Stimulated activated memory B cell treated with anti-CD40 and anti-IgM and Interleukin-4, amounts not matched to agents 10 μg/mL and 1 μg/mL and 100 μg/mL, for 72 hours (primary cell): ENCODE data around the gene KATNB1.
"Not testable (repeated sequence)": the region's sequence is repeated elsewhere in the genome, so short reads cannot be mapped to it uniquely, and the experiment has no call there.

Experiments used
- ATAC-seq: fragments of 150-1000 bp; cut with Tn5 transposase; 2 replicates; pipeline ENCODE4 v1.10.0; 2021
- H3K27ac Mint-ChIP-seq: one replicate; pipeline ENCODE4 v1.8.0; 2022; ENCODE audit warnings: mild to moderate bottlenecking, mixed read lengths
- H3K27me3 Mint-ChIP-seq: one replicate; pipeline ENCODE4 v1.8.0; 2022; ENCODE audit warnings: mixed read lengths
- H3K36me3 Mint-ChIP-seq: one replicate; pipeline ENCODE4 v1.8.0; 2022; ENCODE audit warnings: mixed read lengths
- H3K4me1 Mint-ChIP-seq: one replicate; pipeline ENCODE4 v1.8.0; 2022; ENCODE audit warnings: mixed read lengths
- H3K4me3 Mint-ChIP-seq: one replicate; pipeline ENCODE4 v1.8.0; 2022; ENCODE audit warnings: mild to moderate bottlenecking, moderate library complexity, mixed read lengths
- H3K9me3 Mint-ChIP-seq: one replicate; pipeline ENCODE4 v1.8.0; 2022; ENCODE audit warnings: mixed read lengths

Gene KATNB1

DNA sequence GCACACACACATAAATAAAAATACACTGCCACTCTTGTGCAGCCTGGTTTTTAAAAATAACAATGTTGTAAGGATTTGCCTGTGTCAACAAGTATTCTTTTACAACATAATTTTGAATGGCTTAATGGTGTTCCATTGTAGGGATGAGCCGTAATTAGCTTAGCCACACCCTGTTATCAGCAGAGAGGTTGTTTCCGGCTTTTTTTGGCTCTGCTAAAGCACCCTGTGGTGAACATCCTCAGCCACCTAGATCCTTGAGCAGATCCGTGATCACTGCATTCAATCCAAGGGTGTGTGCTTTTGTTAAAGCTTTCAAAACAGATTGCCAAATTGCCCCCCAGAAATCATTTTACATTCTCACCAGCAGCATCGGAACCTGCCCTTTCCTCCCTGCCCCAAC, 7.0 kb downstream of the KATNB1 start:
- no peaks in the 10 kb centered on the region for H3K27me3 Mint-ChIP-seq
- peaks cover 18% of the 10 kb centered on the region for H3K36me3 Mint-ChIP-seq
- no peak overlapping the region for H3K4me3 Mint-ChIP-seq
- H3K4me1 Mint-ChIP-seq = no peaks in the 10 kb centered on the region
- H3K9me3 Mint-ChIP-seq = no peaks in the 10 kb centered on the region
- ATAC-seq = no peak
- no peak overlapping the region for H3K27ac Mint-ChIP-seq

DNA sequence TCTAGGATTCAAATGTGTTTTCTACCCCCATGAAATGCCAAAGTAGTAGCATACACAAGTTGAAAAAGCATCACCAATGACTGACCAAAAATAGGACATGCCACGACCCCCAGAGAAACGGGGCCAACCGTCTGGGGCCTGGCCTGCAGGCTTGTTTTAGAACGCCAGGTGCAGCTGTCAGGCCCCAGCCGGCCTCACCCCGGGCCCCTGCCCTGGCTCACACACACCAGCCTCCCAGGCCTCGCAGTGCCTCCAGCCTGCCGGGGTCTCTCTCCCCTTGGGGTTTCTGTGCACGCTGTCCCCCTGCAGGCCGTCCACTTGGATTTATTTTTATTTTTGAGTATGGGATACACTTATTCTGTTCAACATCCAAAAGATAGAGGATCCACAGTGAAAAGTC, 7.9 kb downstream of the KATNB1 start:
- H3K27me3 Mint-ChIP-seq = no peaks in the 10 kb centered on the region
- no peak overlapping the region for H3K27ac Mint-ChIP-seq
- H3K9me3 Mint-ChIP-seq = no peaks in the 10 kb centered on the region
- no peak for ATAC-seq
- peaks cover 18% of the 10 kb centered on the region for H3K36me3 Mint-ChIP-seq
- no peaks in the 10 kb centered on the region for H3K4me1 Mint-ChIP-seq
- H3K4me3 Mint-ChIP-seq = no peak overlapping the region

DNA sequence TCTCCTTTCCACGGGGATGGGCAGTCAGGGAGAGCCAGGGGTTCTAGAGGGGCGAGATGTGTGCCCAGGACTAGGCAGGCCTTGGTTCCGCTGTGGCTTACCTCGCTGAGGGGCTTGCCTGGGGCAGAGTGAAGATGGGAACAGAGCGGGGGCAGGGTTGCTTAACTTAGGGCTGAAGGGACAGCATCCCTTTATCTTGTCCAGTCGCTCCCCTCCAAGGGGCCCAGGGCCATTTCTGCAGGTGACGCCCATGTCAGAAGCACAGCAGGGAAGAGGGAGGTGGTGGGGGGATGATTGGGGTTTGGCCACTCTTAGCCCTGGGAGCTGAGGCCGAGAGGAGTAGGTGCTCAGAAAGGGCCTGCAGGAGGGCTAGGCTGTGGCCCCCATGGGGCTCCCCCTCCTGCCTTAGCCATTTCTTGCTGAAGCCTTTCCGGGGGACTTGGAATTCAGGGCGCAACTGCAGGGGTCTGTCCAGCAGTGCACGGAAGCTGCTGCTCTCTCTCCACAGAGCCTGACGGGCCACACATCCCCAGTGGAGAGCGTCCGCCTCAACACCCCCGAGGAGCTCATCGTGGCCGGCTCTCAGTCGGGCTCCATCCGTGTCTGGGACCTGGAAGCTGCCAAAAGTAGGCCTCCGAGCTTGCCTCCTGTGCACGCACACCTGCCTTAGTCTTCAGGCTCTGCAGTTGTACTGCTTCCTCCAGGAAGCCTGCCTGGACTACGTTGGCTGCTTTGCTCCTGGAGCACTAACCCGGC, 8.5 kb downstream of the KATNB1 start:
- H3K36me3 Mint-ChIP-seq = peaks cover 18% of the 10 kb centered on the region
- no peak overlapping the region for H3K27ac Mint-ChIP-seq
- no peak overlapping the region for H3K4me3 Mint-ChIP-seq
- no peak for ATAC-seq
- no peaks in the 10 kb centered on the region for H3K4me1 Mint-ChIP-seq
- no peaks in the 10 kb centered on the region for H3K27me3 Mint-ChIP-seq
- H3K9me3 Mint-ChIP-seq = no peaks in the 10 kb centered on the region

DNA sequence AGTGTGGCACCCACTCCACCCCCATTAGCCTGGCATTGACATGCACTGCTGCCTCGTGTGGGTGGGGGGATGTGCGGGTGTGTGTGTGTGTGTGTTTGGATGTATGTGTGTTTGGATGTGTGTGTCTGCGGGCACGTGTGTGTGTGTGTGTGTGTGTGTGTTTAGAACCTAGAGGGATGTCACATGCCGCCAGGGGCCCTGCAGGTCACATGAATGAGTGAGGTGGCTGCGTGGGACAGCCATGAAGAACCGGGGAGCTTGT, 9.0 kb downstream of the KATNB1 start:
- Mint-ChIP-seq H3K27ac (no peak overlapping the region), H3K4me3 (no peak overlapping the region), H3K36me3 (peaks cover 18% of the 10 kb centered on the region), H3K9me3 (no peaks in the 10 kb centered on the region), H3K27me3 (no peaks in the 10 kb centered on the region), H3K4me1 (no peaks in the 10 kb centered on the region)
- peak; percentile 18 for ATAC-seq

DNA sequence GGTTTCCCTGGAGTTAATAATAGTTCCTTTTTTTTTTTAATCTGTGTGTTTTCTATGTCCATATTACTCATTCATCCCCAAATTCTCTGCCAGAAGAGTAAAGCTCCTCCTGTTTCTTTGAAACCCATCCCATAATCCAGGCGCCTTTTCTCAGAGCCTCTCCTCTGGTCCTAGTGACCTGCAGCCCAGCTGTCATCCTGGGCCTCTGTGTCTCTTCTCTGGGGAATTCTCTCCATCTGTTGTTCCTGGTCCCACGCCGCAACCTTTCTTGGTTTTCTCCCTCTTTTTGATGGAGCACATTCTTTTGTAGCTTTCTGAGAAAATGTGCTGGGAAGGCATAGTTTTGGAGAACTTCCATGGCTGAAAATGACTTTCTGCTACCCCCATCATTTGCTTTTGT, 10.2 kb downstream of the KATNB1 start:
- H3K27me3 Mint-ChIP-seq = no peaks in the 10 kb centered on the region
- H3K27ac Mint-ChIP-seq = no peak overlapping the region

DNA sequence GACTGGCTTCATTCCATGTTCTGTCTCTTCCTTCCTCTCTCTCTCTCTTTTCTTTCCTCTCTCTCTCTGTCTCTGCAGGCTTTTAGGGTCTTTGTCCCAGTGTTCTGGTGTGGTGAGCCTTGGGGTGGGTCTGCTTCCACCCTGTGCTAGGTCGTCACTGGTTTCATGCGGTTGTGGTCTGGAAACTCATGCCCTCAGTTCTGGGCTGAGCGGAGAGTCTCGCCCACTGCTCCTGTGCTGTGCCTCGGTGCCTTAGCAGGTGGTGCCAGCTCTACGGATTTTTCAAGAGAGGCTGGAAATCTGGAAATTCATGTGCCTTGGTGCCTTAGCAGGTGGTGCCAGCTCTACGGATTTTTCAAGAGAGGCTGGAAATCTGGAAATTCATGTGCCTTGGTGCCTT, 10.7 kb downstream of the KATNB1 start:
- not testable (repeated sequence) for H3K9me3 Mint-ChIP-seq, H3K27me3 Mint-ChIP-seq, H3K27ac Mint-ChIP-seq, H3K4me3 Mint-ChIP-seq, ATAC-seq, H3K4me1 Mint-ChIP-seq
- H3K36me3 Mint-ChIP-seq = peaks cover 18% of the 10 kb centered on the region

More for the DNA sequence above, 10.2 kb downstream of the KATNB1 start:
- H3K4me3 Mint-ChIP-seq = no peak overlapping the region
- H3K9me3 Mint-ChIP-seq = no peaks in the 10 kb centered on the region
- no peaks in the 10 kb centered on the region for H3K4me1 Mint-ChIP-seq
- ATAC-seq = no peak
- H3K36me3 Mint-ChIP-seq = peaks cover 18% of the 10 kb centered on the region

DNA sequence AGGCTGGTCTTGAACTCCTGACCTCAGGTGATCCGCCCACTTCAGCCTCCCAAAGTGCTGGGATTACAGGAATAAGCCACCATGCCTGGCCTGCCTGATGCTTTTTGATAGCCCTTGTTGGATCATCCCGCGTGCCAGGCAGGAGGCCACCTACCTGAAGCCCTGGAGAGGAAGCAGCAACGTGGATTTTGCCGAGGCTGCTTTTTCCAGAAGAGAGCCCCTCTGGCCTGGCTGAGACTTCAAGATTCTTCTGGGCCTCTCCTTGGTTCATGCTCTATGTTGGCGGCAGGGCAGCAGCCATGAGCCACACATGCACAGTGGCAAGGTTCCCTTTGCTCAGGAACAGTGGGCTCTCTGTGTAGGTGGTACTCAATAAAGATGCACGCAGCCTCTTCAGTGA, 11.5 kb downstream of the KATNB1 start:
- no peak for ATAC-seq
- peaks cover 22% of the 10 kb centered on the region for H3K36me3 Mint-ChIP-seq
- H3K9me3 Mint-ChIP-seq = no peaks in the 10 kb centered on the region
- no peaks in the 10 kb centered on the region for H3K27me3 Mint-ChIP-seq
- no peak overlapping the region for H3K27ac Mint-ChIP-seq
- no peak overlapping the region for H3K4me3 Mint-ChIP-seq
- no peaks in the 10 kb centered on the region for H3K4me1 Mint-ChIP-seq

DNA sequence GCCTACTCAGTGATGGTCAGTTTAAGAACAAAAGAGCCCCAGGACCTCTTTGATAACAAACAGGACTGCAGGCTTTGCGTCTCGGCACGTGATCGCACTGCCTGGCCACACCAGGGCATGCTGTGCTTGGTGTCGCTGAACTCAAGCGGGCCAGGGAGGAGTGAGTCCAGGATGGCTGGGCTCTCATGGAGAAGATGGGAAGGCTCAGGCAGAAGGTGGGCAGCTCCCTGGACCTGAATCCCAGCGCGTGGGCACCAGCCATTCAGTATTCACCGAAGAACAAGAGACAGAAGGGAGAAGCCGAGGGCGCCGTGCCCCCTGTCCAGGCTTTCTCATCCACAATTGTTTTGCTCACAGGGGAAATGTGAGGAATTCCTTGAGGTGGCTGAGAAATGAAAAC, 11.9 kb downstream of the KATNB1 start:
- Mint-ChIP-seq H3K4me1 (no peaks in the 10 kb centered on the region), H3K4me3 (no peak overlapping the region), H3K27me3 (no peaks in the 10 kb centered on the region), H3K9me3 (no peaks in the 10 kb centered on the region), H3K27ac (no peak overlapping the region), H3K36me3 (peaks cover 23% of the 10 kb centered on the region)
- ATAC-seq = no peak

DNA sequence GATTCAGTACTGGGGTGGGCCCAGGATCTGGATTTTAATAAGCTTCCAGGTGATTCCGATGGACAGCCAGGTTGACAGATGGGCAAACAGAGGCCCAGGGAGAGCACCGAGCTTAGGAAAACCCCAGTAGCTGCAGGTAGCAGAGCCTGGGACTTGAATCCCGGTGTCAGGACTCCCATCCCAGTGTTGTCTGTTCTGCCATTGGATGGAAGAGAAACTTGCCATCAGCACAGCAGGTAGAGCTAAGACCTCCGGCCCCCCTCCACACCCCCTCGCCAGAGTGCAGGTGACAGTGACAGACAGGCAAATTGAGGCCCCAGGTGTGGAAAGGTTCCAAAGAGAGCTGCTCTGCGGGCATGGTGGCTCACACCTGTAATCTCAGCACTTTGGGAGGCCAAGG, 12.4 kb downstream of the KATNB1 start:
- peaks cover 23% of the 10 kb centered on the region for H3K36me3 Mint-ChIP-seq
- H3K4me3 Mint-ChIP-seq = no peak overlapping the region
- no peaks in the 10 kb centered on the region for H3K9me3 Mint-ChIP-seq
- H3K27ac Mint-ChIP-seq = no peak overlapping the region
- H3K27me3 Mint-ChIP-seq = no peaks in the 10 kb centered on the region
- no peak for ATAC-seq
- H3K4me1 Mint-ChIP-seq = no peaks in the 10 kb centered on the region

DNA sequence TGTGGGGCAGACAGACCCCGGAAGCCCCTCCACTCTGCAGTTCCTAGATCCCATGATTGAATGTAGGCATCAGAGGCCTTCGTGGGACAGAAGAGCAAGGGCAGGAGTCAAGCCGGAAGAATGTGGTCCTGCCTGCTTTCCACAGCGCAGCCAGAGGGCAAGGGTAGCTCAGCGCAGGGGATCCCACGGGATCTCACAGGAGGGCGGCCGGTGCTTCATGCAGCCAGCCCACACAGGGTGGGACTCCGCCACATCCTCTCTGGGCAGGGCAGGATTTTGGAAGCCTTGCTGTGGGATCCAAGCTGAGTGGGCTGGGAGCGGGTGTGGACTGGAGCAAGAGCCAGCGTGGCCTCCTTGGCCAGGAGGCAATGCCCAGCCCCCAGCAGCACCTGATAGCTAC, 13.0 kb downstream of the KATNB1 start:
- H3K4me3 Mint-ChIP-seq = no peak overlapping the region
- peaks cover 23% of the 10 kb centered on the region for H3K36me3 Mint-ChIP-seq
- no peaks in the 10 kb centered on the region for H3K9me3 Mint-ChIP-seq
- no peak overlapping the region for H3K27ac Mint-ChIP-seq
- no peaks in the 10 kb centered on the region for H3K4me1 Mint-ChIP-seq
- H3K27me3 Mint-ChIP-seq = no peaks in the 10 kb centered on the region
- no peak for ATAC-seq

DNA sequence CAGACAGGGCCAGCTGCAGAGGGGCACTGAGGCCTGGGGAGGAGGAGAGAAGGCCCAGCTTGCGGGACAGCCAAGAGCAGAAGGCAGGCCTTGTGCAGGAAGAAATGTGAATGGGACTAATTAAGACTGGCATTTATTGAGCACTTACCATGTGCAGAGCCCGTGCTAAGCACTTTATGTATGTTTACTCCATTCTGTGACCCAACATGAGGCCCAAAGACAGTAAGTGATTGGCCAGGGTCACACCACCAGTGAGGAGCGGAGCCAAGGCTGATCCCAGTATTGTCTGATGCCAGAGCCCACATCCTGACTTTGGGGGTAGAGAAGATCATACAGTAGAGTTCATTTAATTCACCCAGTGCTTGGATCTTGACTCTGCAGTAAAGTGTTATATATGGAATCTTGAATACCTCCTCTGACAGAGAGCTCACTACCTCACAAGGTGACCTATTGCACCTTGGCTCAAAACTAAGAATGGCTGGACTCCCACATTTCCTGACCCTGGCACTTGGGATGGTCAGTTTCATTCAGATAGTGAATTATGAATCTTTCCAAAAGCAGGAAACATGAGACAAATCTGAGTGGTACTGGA, 13.6 kb downstream of the KATNB1 start:
- Mint-ChIP-seq H3K4me3 (no peak overlapping the region), H3K4me1 (no peaks in the 10 kb centered on the region), H3K27ac (no peak overlapping the region), H3K27me3 (no peaks in the 10 kb centered on the region), H3K36me3 (peaks cover 26% of the 10 kb centered on the region), H3K9me3 (no peaks in the 10 kb centered on the region)
- no peak for ATAC-seq

DNA sequence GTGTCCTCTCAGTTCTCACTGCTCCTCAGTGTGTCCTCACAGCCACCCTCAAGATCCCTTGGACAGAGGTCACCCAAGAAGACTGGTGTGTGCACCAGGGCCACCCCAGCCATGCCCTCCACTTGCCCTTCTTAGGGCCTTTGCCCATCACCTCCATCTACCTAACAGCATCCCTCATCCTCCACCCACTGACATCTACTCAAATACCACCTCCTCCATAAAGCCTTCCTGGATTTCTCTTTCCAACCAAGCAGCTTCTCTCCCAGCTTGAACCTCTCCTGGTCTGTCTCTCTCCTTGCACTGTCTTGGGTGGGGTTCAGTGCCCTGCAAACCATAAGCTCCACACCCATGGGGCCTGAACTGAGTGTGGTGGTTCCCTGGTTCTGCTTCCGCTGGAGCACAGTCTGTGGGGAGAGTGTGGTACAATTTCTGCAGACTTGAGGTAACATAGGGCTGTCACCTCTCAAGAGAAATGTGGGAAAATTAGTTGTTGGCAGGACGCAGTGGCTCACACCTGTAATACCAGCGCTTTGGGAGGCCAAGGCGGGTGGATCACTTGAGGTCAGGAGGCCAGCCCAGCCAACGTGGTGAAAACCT, 14.4 kb downstream of the KATNB1 start:
- H3K4me3 Mint-ChIP-seq = no peak overlapping the region
- no peak overlapping the region for H3K27ac Mint-ChIP-seq
- H3K27me3 Mint-ChIP-seq = no peaks in the 10 kb centered on the region
- no peak for ATAC-seq
- no peaks in the 10 kb centered on the region for H3K4me1 Mint-ChIP-seq
- H3K36me3 Mint-ChIP-seq = peaks cover 29% of the 10 kb centered on the region
- no peaks in the 10 kb centered on the region for H3K9me3 Mint-ChIP-seq

DNA sequence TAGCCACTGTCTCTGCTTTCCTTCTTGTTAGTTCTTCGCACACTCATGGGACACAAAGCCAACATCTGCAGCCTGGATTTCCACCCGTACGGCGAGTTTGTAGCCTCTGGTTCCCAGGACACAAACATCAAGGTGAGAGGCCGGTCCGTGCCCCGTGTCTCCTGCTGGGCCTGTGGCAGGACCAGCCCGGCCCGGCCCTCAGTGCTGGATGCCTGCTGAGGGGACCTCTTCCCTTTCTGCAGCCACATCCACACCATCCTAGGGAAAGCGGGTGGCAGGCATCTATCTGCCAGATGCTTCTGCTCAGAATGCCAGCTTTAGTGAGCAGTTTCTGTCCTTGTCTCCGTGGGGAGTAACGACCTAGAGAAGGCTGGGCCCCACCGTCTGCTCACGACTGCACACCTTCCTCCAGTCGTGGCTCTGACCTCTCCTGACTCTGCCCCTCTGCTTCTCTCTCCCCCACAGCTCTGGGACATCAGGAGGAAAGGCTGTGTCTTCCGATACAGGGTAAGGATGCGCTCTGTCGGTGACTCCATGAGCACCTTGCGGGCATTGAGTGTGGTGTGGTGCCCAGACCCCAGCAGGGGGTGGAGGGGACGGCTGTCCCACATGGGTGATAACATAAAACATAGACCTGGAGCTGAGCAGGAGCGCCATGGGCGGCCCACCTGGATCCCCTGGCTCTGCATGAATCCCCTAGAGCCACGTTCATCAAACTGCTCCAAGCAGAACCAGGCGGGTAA, 15.4 kb downstream of the KATNB1 start:
- peaks cover 32% of the 10 kb centered on the region for H3K36me3 Mint-ChIP-seq
- H3K4me1 Mint-ChIP-seq = no peaks in the 10 kb centered on the region
- no peak overlapping the region for H3K27ac Mint-ChIP-seq
- H3K27me3 Mint-ChIP-seq = no peaks in the 10 kb centered on the region
- no peak overlapping the region for H3K4me3 Mint-ChIP-seq
- no peak for ATAC-seq
- no peaks in the 10 kb centered on the region for H3K9me3 Mint-ChIP-seq

DNA sequence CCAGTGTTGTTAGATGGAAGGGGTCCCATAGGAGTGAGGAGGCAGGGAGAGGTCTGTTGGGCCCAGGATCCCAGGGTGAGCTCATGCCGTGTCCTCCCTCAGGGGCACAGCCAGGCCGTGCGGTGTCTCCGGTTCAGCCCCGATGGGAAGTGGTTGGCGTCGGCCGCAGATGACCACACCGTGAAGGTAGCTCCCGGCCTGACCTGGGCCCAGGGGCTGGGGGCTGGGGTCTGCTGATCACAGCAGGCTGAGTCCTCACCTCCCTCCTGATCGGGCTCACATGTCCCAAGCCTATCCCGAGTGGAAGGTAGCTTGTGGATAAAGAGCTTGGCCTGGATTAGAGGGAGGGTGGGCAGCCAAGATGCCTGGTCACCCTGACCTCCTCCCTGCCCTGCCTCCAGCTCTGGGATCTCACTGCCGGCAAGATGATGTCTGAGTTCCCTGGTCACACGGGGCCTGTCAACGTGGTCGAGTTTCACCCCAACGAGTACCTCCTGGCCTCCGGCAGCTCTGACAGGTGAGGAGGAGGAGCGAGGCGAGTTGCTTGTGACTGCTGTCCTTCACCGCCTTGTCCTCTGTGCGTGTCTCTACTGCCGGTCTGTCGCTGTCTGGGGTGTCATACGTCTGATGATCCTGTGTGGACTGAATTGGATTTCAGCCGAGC, 16.1 kb downstream of the KATNB1 start:
- no peaks in the 10 kb centered on the region for H3K4me1 Mint-ChIP-seq
- no peak for ATAC-seq
- H3K27me3 Mint-ChIP-seq = no peaks in the 10 kb centered on the region
- no peak overlapping the region for H3K27ac Mint-ChIP-seq
- no peak overlapping the region for H3K4me3 Mint-ChIP-seq
- no peaks in the 10 kb centered on the region for H3K9me3 Mint-ChIP-seq
- peaks cover 32% of the 10 kb centered on the region for H3K36me3 Mint-ChIP-seq

DNA sequence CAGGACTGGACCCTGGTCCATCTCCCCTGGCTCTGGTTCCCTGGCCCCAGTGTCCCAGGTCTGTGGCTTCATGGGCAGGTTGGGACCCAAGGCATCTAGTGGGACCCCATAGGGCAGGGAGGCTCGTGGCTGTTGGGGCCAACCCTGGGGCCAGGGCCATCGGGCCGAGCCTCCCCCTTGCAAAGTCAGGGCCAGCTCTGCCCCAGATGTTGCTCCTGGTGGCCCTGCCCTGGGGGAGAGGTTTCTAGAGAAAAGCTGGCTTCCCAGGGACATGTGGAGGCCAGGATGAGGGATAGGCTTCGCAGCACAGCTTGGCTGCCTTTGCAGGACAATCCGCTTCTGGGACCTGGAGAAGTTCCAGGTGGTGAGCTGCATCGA, 16.6 kb downstream of the KATNB1 start:
- Mint-ChIP-seq H3K9me3 (no peaks in the 10 kb centered on the region), H3K36me3 (peaks cover 28% of the 10 kb centered on the region), H3K4me3 (no peak overlapping the region), H3K27me3 (no peaks in the 10 kb centered on the region), H3K27ac (no peak overlapping the region), H3K4me1 (no peaks in the 10 kb centered on the region)
- no peak for ATAC-seq
